Brain microvascular endothelial cell (primary cell): ENCODE measurements around the gene PLBD2.
A peak's percentile ranks its signal among the peaks of the same experiment; 100 is the strongest.

Experiments used
- DNase-seq: peaks from one replicate; pipeline ENCODE4 v3.0.0-alpha.2; 2020
- H3K27ac ChIP-seq: fragments of 250-450 bp; sonication (Bioruptor Pico); 2 replicates; pipeline ENCODE4 v1.5.1; 2020; ENCODE audit warnings: mild to moderate bottlenecking, moderate library complexity
- H3K27me3 ChIP-seq: fragments of 250-450 bp; sonication (Bioruptor Pico); replicated peaks from 2 replicates; pipeline ENCODE4 v1.5.1; 2020; ENCODE audit warnings: mild to moderate bottlenecking
- H3K36me3 ChIP-seq: fragments of 250-450 bp; sonication (Bioruptor Pico); replicated peaks from 2 replicates; pipeline ENCODE4 v1.5.1; 2020; ENCODE audit warnings: mild to moderate bottlenecking
- H3K4me3 ChIP-seq: 2 replicates; pipeline ENCODE4 v1.5.1; 2011; ENCODE audit warnings: low read depth, mild to moderate bottlenecking, control low read depth, low read length, moderate library complexity
- in situ Hi-C: cut with HindIII; loops from 2 replicates; pipeline ENCODE4 v1.10.0; 2017; ENCODE audit warnings: low sequenced_read_pairs, low pct_ligation_motif_present
- TF ChIP-seq, protein P1 (sequence below): IDR thresholded peaks from 2 replicates; pipeline ENCODE4 v1.5.1; 2011; ENCODE audit warnings: low read depth, mild to moderate bottlenecking, moderate library complexity, low read length, control low read depth, inconsistent platforms; ENCODE audit errors: missing control alignments

The PLBD2 gene

GRCh38 chr12:113326775-113327395 lies 31.5 kb upstream of the PLBD2 start:
- in situ Hi-C loops, result no loop called here
- no peak overlapping the region for H3K27ac ChIP-seq
- no peak for DNase-seq
- no peaks in the 10 kb centered on the region for H3K27me3 ChIP-seq
- no peak overlapping the region for H3K4me3 ChIP-seq
- H3K36me3 ChIP-seq, result no peaks in the 10 kb centered on the region
- TF ChIP-seq, protein P1, sequence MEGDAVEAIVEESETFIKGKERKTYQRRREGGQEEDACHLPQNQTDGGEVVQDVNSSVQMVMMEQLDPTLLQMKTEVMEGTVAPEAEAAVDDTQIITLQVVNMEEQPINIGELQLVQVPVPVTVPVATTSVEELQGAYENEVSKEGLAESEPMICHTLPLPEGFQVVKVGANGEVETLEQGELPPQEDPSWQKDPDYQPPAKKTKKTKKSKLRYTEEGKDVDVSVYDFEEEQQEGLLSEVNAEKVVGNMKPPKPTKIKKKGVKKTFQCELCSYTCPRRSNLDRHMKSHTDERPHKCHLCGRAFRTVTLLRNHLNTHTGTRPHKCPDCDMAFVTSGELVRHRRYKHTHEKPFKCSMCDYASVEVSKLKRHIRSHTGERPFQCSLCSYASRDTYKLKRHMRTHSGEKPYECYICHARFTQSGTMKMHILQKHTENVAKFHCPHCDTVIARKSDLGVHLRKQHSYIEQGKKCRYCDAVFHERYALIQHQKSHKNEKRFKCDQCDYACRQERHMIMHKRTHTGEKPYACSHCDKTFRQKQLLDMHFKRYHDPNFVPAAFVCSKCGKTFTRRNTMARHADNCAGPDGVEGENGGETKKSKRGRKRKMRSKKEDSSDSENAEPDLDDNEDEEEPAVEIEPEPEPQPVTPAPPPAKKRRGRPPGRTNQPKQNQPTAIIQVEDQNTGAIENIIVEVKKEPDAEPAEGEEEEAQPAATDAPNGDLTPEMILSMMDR, result peak; percentile 27

GRCh38 chr12:113328368-113328889 lies 30.0 kb upstream of the PLBD2 start:
- Histone ChIP-seq H3K36me3 (no peaks in the 10 kb centered on the region), H3K27ac (no peak overlapping the region), H3K27me3 (no peaks in the 10 kb centered on the region), H3K4me3 (no peak overlapping the region)
- no peak for DNase-seq
- in situ Hi-C loops, result no loop called here
- TF ChIP-seq, protein P1, result no peak

DNA sequence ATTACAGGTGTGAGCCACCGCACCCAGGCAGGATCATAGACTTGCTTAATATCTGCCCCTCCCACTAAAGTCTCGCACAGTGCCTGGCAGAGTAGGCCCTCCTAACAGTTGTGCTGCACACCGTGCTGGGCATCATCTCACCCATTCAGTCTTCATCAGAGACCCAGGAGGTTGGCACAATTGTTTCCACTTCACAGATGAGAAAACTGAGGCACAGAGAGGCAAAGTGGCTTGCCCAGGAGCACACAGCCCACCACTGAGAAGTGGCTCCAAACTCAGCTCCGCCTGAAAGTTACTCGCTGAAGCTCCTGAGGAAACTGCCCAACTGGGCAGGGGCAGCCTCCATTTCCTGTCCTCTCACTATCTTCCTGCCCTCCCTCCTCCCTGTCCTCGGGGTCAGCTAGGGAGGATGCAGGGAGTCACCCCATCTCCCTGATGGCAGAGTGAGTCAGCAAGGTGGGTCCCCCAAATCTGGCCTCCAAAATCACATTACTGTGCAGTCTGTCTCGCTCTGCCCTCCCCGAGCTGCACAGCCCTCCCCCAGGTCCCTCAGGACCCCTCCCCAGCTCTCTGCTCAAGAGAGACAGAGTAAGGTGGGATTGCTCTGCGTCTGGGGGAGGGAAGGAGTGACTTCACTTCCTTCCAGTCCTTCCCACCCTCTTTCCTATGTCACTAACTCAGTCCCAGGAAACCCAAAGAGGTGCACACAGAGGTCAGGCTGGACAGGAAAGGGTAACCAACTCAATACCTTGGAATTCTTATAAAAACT lies 29.2 kb upstream of the PLBD2 start:
- in situ Hi-C loops, result no loop called here
- Histone ChIP-seq H3K4me3 (no peak overlapping the region), H3K27ac (no peak overlapping the region), H3K36me3 (no peaks in the 10 kb centered on the region), H3K27me3 (no peaks in the 10 kb centered on the region)
- TF ChIP-seq, protein P1, result no peak
- no peak for DNase-seq

DNA sequence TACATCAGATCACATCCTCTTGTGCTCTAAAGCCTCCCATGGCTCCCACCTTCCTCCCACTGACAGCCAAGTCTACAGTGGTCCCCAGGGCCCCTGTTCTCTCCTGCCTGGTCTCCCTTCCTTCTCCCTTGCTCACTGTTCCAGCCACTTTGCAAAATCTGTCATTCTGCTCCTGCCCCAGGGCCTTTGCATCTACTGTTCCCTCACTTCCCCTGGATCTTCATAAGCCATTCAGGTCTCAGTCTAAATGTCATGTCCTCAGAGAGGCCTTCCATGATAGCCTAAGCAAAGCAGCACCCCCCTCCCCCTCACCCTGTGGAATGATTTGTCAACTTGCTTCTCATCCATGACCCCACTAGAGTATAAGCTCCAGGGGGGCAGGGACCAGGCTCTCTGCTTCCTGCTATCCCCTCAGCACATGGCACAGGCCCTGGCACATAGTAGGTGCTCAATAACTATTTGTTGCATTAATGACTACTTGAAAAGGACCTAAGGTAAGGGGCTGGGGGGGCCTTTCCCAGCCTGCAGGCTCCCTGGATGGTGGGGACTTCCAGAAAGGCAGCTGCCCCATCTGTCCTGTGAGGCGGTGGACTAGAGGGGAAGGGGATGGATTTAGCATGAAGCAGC lies 28.5 kb upstream of the PLBD2 start:
- Histone ChIP-seq H3K27ac (no peak overlapping the region), H3K36me3 (no peaks in the 10 kb centered on the region), H3K27me3 (no peaks in the 10 kb centered on the region), H3K4me3 (no peak overlapping the region)
- in situ Hi-C loops, result no loop called here
- TF ChIP-seq, protein P1, result no peak
- DNase-seq, result no peak

DNA sequence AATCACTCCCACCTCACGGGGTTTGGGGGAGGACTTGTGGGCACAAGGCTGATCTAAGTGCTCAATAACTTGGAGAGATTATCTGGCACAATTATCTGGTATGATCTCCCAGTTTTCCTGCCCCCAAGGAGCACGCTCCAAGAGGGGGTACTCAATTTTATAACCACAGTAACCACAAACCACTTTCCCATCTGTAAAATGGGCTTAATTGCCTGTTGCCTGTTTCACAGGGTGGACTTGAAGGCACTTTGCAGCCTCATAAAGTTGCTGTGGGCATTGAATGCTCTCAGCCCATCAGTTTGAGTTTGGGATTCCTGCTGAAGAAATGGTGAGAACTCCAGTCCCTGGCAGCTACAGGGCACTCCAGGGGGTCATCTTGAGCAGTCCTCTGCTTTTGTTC lies 27.9 kb upstream of the PLBD2 start:
- TF ChIP-seq, protein P1, result no peak
- H3K36me3 ChIP-seq, result no peaks in the 10 kb centered on the region

More for the DNA sequence above, 27.9 kb upstream of the PLBD2 start:
- no peaks in the 10 kb centered on the region for H3K27me3 ChIP-seq
- DNase-seq, result no peak
- H3K27ac ChIP-seq, result no peak overlapping the region
- in situ Hi-C loops, result no loop called here
- H3K4me3 ChIP-seq, result no peak overlapping the region
